Smooth muscle cell (in vitro differentiated cells): ENCODE results near the gene CORIN. TPM values are rescaled to one million over a fixed set of nuclear protein-coding genes. Genes with fewer than 3 reads are reported as not detected.
A peak's percentile ranks its signal among the peaks of the same experiment; 100 is the strongest.

Source experiments
- DNase-seq: peaks from one replicate; lab custom pipeline; 2025; ENCODE audit not compliant: unreplicated experiment; lab: John Stamatoyannopoulos, UW
- H2AFZ ChIP-seq: fragments of 200-600 bp; sonication (generic); 2 replicates; pipeline ENCODE4 v1.6.0; 2016; ENCODE audit warnings: antibody characterized with exemption, low read depth, mild to moderate bottlenecking
- H3F3A ChIP-seq: fragments of 200-600 bp; sonication (generic); 2 replicates; pipeline ENCODE4 v1.6.0; 2017; ENCODE audit warnings: antibody characterized with exemption, low read depth
- H3K27ac ChIP-seq: fragments of 200-600 bp; sonication (generic); 2 replicates; pipeline ENCODE4 v1.5.1; 2016; ENCODE audit warnings: low read depth, mild to moderate bottlenecking
- H3K27me3 ChIP-seq: fragments of 200-600 bp; sonication (generic); 2 replicates; pipeline ENCODE4 v1.6.1; 2016; ENCODE audit warnings: low read depth, mild to moderate bottlenecking
- H3K36me3 ChIP-seq: fragments of 200-600 bp; sonication (generic); 2 replicates; pipeline ENCODE4 v1.5.1; 2016; ENCODE audit warnings: low read depth
- H3K4me1 ChIP-seq: fragments of 200-600 bp; sonication (generic); 2 replicates; pipeline ENCODE4 v1.5.1; 2016; ENCODE audit warnings: low read depth
- H3K4me2 ChIP-seq: fragments of 200-600 bp; sonication (generic); 2 replicates; pipeline ENCODE4 v1.6.0; 2016; ENCODE audit warnings: mild to moderate bottlenecking
- H3K4me3 ChIP-seq: fragments of 200-600 bp; sonication (generic); 2 replicates; pipeline ENCODE4 v1.5.1; 2016; ENCODE audit warnings: mild to moderate bottlenecking
- H3K79me2 ChIP-seq: fragments of 200-600 bp; sonication (generic); 2 replicates; pipeline ENCODE4 v1.6.0; 2016; ENCODE audit warnings: low read depth, mild to moderate bottlenecking
- H3K9ac ChIP-seq: fragments of 200-600 bp; sonication (generic); 2 replicates; pipeline ENCODE4 v1.6.0; 2016; ENCODE audit warnings: low read depth
- H3K9me3 ChIP-seq: fragments of 200-600 bp; sonication (generic); replicated peaks from 2 replicates; pipeline ENCODE4 v1.5.1; 2016; ENCODE audit warnings: low read depth
- H4K20me1 ChIP-seq: fragments of 200-600 bp; sonication (generic); 2 replicates; pipeline ENCODE4 v1.6.0; 2016; ENCODE audit warnings: low read depth
- WGBS: methylation state at CpG from one replicate; pipeline ENCODE4 v1.1.7; 2016; ENCODE audit warnings: low lambda C conversion rate; 5-methylcytosine and 5-hydroxymethylcytosine counted together
- polyA plus RNA-seq: library from polyadenylated mRNA; unstranded; fragments of >200 nt; fragmentation: Nextera tagmentation; extraction: Ambion mirVana; gene quantifications from 2 replicates; pipeline ENCODE4 v1.2.1, GENCODE V29; 2016
- total RNA-seq: library from RNA; depleted of rRNA; stranded (reverse); fragments of >200 nt; gene quantifications from 2 replicates; pipeline ENCODE4 v1.2.3, GENCODE V29; 2014
- TF ChIP-seq, protein P1 (sequence below): fragments of 200-600 bp; sonication (generic); IDR thresholded peaks from 2 replicates; pipeline ENCODE4 v1.5.1; 2017; ENCODE audit warnings: borderline replicate concordance, mild to moderate bottlenecking, antibody characterized with exemption; ENCODE audit not compliant: insufficient read depth, poor library complexity, severe bottlenecking

The CORIN gene
- total and polyA plus RNA-seq, 2 experiments from 2014 or later, result 0.27 to 1.8 TPM

GRCh38 chr4:47839259-47839658, 1.4 kb upstream of the CORIN start:
- 84% methylated on average over 5 of the region's 5 CpGs for WGBS

DNA sequence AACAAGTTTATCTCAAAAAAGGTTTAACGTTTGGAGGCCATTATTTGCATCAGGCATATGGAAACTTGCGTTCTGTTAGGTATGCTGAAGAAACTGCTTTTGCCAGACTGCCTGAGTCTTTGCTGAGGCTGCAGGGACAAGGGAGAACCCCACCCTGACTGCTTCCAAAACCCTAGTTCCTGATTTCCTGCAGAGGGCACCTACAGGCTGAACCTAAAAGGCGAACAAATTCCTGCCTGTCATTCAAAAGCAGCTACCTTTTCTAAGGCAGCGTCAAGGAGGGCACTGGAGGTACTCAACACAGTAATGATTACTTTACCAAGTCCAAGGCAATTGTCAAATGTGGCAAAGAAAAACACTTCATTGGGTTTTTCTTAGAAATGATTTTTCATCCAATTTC, 578 bp upstream of the CORIN start:
- no peaks in the 10 kb centered on the region for H3K79me2 ChIP-seq

More at GRCh38 chr4:47839259-47839658, 1.4 kb upstream of the CORIN start:
- Histone ChIP-seq H4K20me1 (peaks cover 13% of the 10 kb centered on the region), H3K4me1 (peaks cover 14% of the 10 kb centered on the region), H2AFZ (no peak overlapping the region), H3K36me3 (no peaks in the 10 kb centered on the region), H3K4me2 (no peak overlapping the region), H3K79me2 (no peaks in the 10 kb centered on the region), H3K27ac (no peak overlapping the region), H3K4me3 (no peak overlapping the region), H3F3A (no peaks in the 10 kb centered on the region), H3K9me3 (no peaks in the 10 kb centered on the region), H3K27me3 (peaks cover 36% of the 10 kb centered on the region), H3K9ac (no peak overlapping the region)
- DNase-seq, result no peak
- TF ChIP-seq, protein P1, sequence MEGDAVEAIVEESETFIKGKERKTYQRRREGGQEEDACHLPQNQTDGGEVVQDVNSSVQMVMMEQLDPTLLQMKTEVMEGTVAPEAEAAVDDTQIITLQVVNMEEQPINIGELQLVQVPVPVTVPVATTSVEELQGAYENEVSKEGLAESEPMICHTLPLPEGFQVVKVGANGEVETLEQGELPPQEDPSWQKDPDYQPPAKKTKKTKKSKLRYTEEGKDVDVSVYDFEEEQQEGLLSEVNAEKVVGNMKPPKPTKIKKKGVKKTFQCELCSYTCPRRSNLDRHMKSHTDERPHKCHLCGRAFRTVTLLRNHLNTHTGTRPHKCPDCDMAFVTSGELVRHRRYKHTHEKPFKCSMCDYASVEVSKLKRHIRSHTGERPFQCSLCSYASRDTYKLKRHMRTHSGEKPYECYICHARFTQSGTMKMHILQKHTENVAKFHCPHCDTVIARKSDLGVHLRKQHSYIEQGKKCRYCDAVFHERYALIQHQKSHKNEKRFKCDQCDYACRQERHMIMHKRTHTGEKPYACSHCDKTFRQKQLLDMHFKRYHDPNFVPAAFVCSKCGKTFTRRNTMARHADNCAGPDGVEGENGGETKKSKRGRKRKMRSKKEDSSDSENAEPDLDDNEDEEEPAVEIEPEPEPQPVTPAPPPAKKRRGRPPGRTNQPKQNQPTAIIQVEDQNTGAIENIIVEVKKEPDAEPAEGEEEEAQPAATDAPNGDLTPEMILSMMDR, result peak; percentile 25

GRCh38 chr4:47837094-47837907, 566 bp downstream of the CORIN start:
- no peaks in the 10 kb centered on the region for H3K9me3 ChIP-seq
- no peaks in the 10 kb centered on the region for H3F3A ChIP-seq
- peak overlapping the region; percentile 57 for H3K4me3 ChIP-seq
- no peak overlapping the region for H3K9ac ChIP-seq
- peaks cover 13% of the 10 kb centered on the region for H4K20me1 ChIP-seq
- H3K36me3 ChIP-seq, result peaks cover 4% of the 10 kb centered on the region
- no peak overlapping the region for H2AFZ ChIP-seq
- H3K27me3 ChIP-seq, result peaks cover 36% of the 10 kb centered on the region
- TF ChIP-seq, protein P1, result no peak
- no peaks in the 10 kb centered on the region for H3K79me2 ChIP-seq
- 1% methylated on average over 57 of the region's 58 CpGs for WGBS
- H3K4me2 ChIP-seq, result peak overlapping the region; percentile 90
- no peak overlapping the region for H3K27ac ChIP-seq
- peaks cover 14% of the 10 kb centered on the region for H3K4me1 ChIP-seq
- DNase-seq, result no peak

More for the DNA sequence above, 578 bp upstream of the CORIN start:
- H3K27ac ChIP-seq, result no peak overlapping the region
- no peaks in the 10 kb centered on the region for H3K9me3 ChIP-seq
- no peak overlapping the region for H2AFZ ChIP-seq
- 37% methylated on average over 4 of the region's 4 CpGs for WGBS
- peaks cover 36% of the 10 kb centered on the region for H3K27me3 ChIP-seq
- no peak overlapping the region for H3K4me3 ChIP-seq
- H3K4me2 ChIP-seq, result peak overlapping the region; percentile 90
- H3K36me3 ChIP-seq, result no peaks in the 10 kb centered on the region
- no peak overlapping the region for H3K9ac ChIP-seq
- no peaks in the 10 kb centered on the region for H3F3A ChIP-seq
- TF ChIP-seq, protein P1, result no peak
- peaks cover 13% of the 10 kb centered on the region for H4K20me1 ChIP-seq
- no peak for DNase-seq
- peaks cover 14% of the 10 kb centered on the region for H3K4me1 ChIP-seq
